HT1080 (cell line): ENCODE results near the gene BTBD9. TPM values are rescaled to one million over a fixed set of nuclear protein-coding genes. Genes with fewer than 3 reads are reported as not detected.

Experiments
- DNase-seq: peaks from one replicate; pipeline ENCODE4 v3.0.0-alpha.2; 2015; ENCODE audit warnings: low read depth
- total RNA-seq: library from RNA; depleted of rRNA; stranded (reverse); fragments of >200 nt; shearing (Covaris generic); gene quantifications from 2 replicates; pipeline ENCODE4 v1.2.3, GENCODE V29; 2014

The BTBD9 gene
- total RNA-seq, 1 experiment from 2014 or later = 5.5 TPM

DNA sequence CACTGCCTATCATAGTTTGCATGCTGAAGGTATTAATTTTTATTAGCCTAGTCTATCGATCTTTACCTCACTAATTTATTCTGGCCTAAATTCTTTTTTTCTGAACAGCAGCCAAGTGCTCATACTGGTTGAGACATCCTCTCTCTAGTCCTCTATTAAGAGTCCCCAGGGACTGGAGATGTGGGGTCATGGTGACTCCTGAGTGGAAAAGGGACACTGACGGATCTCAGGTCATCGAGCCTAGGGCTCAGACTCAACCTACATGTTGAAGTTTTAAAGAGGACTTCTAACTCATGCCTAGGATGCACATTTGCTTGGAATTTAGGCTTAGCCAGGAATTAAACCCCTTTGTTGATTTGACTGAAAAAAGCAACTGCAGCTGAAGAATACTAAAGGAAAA lies 378.1 kb downstream of the BTBD9 start:
- no peak for DNase-seq

DNA sequence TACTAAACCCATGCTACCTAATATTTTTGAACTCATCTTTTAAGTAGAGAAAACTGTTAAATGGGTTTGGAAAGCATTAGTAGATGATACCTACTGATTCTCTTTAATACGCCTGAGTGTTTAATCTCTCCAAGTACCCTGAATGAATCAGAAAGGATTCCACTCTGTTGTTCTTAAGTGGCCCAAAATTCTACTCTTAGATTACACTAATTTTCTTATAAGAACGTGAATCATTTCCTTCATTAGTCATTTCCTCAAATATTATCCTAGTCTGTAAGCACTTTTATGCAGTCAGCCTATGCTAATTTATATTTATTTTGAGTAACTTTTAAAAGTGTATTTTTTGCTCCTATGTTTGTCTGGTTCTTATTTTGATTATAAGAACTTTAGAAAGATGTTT lies 380.0 kb downstream of the BTBD9 start:
- peak; percentile 84 for DNase-seq

DNA sequence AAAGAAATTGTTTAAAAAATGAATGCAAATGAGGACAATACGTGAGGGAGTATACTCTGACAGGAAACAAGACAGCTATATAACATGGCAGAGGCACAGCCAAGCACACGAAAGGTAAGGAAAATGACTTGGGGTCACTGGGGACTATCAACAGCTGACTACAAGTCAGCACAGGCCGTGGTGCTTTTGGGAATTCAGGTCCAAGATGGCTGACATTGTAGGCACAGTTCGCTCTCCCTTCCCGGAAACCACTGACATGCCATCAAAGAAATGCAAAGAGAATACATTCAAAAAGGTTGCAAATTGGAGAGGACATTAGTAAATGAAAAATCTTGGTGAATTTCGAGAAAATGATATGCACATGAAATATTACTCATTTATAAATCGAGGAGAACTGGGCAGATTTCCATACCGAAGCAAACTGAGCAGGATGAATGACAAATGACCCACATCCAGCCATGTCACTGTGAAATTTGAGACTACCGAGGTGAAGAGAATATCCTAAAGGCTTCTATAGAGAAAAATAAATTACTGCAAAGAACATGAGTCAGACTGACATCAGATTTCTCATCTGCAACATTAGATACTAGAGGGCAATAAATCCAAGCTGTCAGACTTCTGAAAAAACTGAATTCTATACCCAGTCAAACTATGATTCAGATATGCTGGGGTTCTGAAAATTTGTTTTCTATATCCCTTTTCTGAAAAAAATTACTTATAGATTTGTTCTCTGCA lies 391.1 kb downstream of the BTBD9 start:
- peak; percentile 83 for DNase-seq

DNA sequence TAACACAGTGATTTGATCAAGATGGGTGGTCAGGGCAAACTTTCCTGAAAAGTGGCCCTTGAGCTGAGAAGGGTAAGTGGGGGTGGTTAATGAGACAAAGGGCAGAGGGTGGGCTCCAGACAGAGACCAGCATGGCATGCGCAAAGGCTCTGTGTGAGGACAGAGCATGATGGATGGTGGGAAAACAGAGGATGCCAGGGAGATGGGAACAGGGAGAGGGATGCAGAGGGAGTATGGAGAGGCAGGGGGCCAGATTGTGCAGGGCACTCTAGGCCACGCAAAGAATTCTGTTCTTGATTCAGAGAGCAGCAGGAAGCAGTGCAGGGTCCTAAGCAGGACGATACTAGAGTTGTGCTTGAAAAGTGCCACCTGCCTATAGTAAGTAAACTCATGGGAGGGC lies 394.4 kb downstream of the BTBD9 start:
- DNase-seq = no peak

DNA sequence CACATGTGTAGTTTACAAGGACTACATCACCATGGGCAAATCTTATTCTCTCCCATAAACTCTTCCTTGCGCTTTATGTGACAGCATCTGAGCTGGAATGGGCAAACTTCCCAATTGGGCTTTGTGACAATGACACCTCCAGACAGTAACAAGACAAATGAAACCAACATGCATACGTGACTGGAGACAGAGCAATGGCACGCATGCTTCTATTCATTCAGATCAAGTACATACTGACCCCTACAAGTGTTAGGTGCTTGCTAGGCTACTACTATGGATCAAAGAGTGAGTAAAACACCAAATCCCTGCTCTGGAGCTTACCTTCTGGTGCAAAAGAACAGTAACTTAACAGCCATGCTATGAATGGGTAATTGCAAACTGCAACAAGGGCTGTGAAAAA lies 394.9 kb downstream of the BTBD9 start:
- no peak for DNase-seq

DNA sequence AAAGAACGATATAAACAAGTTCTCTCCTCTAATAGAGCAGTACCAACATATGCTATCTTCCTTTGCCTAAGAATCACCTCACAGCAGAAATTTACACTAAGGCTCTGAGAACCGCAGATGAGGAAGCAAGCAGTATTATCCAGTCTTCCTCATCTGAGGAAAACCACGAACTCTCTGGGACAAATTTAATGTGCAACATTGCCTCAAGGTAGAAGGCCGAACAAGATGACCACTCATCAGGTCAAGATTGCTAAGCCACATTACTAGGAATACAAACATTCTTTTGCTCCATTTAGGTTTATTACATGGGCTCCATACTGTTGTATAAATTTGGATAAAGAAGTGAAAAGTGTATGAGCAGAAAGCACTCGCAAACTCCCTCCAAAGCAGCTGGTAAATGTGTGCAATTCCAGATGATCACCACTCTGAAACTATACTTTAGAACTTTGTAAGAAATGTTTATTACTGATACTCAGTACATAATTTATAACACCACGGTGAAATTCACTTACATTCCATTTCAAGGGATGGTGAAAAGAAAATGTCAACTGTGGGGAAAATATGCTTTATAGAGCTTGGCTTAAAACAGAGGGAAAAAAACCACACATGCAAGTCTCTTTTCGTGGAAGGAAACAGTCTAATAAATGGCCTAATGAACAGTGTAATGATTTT lies 398.4 kb downstream of the BTBD9 start:
- DNase-seq = no peak

DNA sequence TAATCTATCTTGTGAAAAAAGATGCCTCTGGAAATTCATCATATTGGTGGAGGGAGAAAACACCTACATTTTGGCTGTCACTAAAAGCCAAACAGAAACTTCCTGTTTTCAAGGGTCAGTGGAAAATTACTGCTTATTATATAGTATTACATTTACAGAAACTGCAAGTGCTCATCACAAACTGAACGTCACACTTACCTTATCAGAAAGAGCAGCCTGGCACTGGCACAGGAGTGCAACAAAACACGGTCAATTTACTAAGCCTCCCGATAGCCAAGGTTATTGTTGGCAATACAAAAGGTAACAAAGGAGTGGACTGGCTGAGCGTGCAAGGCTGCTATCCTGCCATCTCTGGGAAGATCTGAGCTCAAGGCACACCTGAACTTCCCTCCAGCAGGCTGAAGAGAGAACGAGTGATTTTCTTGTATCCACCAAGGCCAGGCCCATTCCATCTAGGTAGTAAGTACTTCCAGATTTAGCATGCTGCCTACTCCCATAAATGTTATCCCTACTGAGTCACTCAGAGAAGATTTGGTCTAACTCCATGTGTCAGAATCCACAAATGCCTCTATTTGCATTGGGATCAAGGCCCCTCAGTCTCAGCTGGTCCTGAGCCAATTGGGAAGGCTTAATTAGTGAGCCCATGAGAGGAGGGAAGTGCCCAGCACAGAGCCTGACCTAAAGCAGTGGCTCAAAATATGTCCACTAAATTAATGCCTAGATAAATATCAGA lies 399.8 kb downstream of the BTBD9 start:
- DNase-seq = peak; percentile 74

DNA sequence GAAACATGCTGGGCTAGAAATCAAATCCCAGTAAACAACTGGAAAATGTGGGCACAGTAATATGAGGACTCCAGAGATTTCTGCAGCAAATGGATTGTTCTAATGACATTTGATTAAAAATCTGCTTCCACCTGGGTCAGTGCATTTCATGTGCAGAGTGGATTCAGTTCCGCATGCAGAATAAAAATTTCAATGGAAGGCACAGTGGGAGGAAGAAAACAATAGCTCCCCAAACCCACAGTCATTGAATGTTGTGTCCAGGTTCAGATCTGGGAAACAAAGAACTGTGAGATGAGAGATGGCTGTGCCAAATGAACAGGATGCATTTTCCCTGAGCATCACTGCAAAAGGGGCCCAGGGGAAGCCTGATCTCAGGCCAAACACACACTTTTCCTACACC lies 403.1 kb downstream of the BTBD9 start:
- DNase-seq = no peak

DNA sequence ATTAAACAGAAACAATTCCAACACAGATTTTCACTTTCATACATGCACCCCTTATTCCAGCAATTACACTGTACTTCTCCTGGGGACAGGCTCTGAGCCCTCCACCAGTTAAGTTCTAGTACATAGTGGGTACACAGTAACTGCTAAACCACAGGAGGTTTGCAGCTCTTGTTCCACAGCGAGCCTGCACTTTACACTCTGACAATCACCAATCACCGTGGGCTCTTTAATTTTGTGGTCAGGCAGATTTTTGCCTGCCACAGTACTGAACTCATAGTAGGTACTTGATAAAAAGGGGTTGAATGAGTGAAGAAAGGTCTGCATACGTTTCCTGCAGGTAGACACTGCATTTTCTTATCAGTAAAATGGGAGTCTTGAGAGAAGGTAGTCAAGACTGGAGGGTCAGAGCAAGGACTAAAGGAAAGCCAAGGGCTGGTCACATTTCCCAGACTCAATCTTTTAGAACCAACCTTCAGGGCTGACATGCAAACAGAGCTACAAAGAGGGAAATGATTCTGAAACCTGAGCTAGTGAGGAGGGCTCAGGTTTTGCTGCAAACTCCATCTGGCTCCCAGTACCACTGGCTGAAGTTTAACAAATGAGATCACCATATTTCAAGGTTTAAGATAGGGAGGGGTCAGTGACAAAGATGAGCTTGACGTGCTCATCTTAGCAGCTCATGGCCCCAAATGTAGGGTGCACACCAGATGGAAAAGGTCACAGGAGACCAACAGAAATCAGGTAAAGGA lies 404.6 kb downstream of the BTBD9 start:
- no peak for DNase-seq

DNA sequence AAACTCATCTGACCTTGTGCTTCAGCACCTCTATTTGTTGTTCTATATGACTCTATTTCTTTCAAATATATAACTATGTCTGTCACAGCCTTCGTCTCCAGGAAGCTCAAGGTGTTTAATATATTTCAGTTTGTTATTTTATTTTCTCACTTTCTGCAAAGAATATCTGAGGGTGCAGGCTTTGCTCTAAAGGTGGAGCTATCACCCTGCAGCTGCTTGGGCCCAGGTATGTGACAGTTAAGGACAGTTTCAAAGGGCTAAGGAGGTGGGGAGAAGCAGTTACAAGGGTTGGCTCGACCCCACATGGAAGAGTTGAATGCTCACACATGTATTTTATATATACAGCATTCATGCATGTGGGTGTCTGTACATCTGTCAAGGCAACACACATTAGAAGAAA lies 405.6 kb downstream of the BTBD9 start:
- no peak for DNase-seq

DNA sequence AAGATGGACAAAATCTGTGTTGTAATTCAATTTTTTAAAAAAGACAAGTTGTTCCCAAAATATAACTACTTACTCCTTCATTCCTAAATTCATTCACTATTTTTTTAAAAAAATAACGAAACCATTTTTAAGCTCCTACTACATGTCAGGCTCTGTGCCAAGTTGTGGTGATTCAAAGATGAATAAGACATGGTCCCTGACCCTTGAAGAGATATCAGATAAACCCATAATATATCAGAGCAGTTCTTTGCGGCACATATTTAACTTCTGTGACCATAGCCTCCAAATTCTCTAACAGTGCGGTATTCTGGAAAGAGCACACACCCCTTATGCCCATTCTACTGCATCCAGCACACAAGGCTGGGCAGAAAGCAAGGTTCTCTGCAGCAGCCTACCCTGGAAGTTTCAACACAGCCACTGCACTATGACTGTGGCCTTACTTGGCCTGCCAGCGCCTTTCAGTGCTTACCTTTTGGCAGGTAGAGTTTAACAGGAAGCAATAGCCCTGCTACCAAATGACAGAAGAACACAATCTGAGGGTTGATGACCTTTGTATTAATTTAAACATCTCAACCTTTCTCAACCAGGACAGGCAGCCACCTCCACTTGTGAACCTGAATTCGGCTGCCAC lies 406.5 kb downstream of the BTBD9 start:
- DNase-seq = peak; percentile 14

DNA sequence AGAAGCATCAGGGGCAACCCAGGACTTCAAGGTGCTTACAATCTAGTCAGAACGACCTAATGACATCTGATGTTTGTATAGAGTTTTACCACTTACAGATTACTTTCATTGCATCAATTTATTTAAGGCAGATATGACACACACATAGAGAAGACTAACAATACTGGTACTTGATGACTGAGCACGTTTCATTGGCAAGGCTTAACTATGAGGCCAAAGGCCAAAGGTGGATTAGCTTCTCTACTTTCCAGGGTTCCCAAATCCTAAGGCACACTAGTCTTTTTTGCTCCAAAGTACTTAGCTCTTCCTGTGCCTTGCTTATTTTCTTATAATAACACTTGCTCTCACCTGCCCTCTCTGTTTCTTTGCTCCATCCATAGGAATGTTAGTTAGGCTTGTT lies 414.0 kb downstream of the BTBD9 start:
- no peak for DNase-seq

DNA sequence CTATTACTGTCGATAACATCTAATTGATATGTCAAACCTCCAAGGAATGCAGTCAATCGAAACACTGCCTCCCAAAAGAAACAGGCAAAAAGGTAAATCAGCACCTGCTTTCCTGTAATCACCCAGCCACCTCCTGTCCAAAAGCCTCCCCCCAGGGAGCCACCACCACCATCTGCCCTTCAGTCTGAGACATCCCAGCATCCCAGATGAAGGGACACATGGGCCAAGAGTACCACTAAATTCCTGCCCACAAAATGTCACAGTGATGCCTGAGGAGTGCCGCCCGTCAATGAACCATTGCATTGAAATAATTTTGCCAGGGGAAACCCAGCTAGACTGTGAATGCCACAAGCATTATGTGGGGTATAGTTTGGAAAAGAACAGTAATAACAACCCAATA lies 418.5 kb downstream of the BTBD9 start:
- DNase-seq = no peak

DNA sequence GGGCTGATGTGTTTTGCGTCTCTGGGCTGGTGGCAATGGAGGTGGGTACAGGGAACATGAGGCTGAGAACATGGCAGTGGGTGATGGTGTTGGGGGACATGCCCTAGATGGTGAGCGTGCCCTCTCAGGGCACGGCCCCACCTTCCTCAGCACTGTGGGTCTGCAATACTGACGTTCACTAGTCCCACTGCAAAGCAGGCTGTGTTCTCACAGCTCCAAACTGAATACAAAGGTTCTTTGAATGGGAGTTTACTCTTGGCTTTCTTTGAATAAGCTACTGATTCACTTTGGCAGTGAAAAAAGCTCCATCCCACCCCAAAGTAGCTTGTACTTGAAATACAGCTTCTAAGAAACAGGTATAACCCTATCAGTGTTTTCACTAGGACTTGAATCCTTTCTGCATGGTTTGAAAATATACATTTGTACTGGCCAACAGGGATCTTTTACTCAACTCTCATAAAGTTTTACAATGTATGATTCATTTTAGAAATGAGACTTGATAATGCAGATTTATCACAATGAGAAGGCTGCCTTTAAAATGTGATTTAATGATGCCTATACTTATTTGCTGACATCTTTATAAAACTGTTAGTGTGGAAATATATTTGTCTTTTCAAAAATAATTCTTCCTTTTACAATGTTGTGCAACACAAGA lies 419.5 kb downstream of the BTBD9 start:
- DNase-seq = no peak

DNA sequence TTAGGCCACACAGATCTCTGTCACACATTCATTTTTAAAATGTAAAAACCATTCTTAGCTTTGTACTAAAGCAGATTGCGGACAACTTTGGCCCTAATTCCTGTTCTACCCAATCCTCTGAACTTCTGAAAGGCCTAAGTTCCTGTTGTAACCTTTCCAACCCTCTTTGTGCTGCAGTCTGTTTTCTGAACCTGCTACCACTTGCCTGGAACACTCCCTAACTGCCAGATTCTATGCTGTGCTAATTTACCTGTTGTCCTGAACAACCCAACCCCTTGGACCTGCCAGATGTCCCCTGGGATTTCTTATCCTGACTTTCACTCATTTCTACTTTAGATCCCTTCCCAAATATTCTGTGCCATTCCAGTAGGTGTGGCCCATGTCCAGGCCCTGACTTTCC lies 421.5 kb downstream of the BTBD9 start:
- no peak for DNase-seq

DNA sequence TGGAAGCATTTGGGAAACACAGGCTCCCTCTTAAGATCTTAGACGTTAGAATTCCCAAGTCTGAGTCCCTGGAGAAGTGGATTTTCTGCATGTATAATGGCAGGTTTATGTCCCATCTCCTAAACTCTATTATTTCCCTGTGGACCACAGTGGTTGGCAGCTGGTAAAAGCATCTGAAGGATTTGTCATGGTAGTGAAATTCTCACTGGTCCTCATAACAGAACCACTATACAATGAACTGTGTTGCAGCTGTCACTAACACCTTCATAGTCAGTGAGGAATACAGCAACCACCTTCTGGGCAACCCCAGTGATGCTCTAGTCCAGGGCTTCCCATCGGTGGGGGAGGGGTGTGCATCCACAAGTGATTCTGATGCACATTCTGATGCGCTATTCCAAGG lies 423.3 kb downstream of the BTBD9 start:
- DNase-seq = no peak

DNA sequence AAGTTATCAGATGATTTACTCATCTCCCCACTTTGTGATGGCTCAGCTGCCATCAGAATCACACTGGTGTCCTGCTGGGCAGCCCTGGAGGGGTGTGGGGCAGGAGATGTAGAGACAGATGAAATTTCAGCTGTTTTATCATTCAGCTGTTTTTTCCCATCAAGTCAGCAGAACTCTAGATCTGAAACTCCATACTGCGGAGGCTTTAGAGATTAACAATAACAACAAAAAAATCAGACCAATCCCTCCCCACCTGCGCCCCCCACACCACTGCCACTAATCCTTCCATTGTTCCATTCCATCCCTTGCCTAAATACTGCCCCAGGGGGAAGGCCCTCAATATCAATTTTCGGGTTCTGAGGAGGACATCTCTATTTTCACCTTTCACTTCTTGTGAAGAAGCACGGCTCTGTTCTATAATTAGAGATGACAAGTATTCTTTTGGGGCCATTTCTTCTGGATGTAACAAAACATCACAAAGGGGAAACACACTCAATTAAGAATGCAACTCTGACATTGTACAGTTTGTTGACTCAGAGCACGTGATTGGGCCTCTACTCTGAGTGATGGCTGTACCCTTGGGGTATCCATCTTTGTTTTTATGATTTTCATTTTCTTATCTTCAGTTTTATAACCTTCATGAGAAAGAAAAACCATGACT lies 423.9 kb downstream of the BTBD9 start:
- DNase-seq = no peak

DNA sequence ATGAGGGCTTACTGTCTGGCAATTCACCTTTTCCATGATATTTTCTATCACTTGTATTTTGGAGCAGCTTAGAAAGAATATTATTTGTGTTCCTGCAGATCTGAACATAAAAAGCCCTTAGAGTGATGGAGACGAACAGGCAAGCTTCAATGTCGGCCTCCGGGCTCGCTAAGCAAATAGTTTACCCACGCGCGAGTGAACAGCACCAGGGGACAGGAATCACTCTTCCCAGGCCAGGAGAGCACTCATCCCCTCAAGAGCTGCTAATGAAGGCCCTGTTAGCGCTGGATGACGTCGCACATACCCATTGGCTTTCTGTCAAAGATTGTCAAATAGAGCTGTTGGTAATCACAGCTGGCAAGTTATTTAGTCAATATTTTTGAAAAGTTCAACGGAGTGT lies 424.5 kb downstream of the BTBD9 start:
- no peak for DNase-seq

DNA sequence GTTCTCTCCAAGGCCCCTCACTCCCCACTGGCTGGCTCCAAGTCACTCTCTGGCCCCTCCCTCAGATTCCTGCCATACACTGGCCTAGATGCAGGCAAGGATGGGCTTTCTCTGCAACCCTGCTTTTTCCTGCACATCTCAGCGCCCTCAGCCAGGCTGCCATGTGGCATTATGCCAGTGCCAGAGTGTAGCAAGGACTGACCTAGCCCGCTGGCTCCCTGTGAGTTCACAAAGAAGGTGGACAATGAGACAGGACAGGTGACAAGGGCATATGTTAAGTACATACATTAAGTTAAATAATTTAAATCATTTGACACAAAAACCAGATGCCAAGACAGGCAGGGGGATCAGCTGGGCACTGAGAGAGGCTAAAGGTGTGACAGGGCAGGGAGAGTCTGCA lies 425.6 kb downstream of the BTBD9 start:
- no peak for DNase-seq

DNA sequence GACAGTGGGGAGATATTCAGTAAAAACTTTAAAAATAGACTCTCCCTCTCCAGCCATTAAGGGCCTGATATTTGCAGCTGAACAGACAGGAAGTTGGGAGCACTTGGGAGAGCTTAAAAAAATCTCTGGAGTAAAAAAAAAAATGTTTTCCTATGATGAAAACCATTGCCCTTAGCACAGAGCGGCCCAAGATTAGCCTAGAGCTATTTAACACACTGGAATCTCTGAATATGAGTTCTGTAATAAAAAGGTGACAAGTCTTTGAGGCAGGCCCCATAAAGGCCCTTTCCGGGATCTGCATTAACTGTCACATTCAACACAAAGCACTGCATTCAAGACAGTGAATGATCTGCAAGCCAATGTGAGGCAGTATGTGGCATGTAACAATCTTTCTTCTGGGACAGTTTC lies 426.5 kb downstream of the BTBD9 start:
- DNase-seq = no peak
